WI38 (cell line): ENCODE data around the gene BCL11A.

Source experiments
- H3K4me3 ChIP-seq: 2 replicates; pipeline ENCODE4 v1.5.1; 2011; ENCODE audit warnings: low read depth, mild to moderate bottlenecking, control low read depth, low read length
- CTCF ChIP-seq: IDR thresholded peaks from 2 replicates; pipeline ENCODE4 v1.5.1; 2012; ENCODE audit warnings: low read depth, mild to moderate bottlenecking, control low read depth, low read length

BCL11A gene

GRCh38 chr2:60437080-60437696 lies 116.3 kb downstream of the BCL11A start:
- TF ChIP-seq CTCF: no peak
- H3K4me3 ChIP-seq: no peak overlapping the region

GRCh38 chr2:60433018-60433596 lies 120.3 kb downstream of the BCL11A start:
- no peak for TF ChIP-seq CTCF
- no peak overlapping the region for H3K4me3 ChIP-seq

GRCh38 chr2:60432035-60432601 lies 121.3 kb downstream of the BCL11A start:
- TF ChIP-seq CTCF: no peak
- no peak overlapping the region for H3K4me3 ChIP-seq

GRCh38 chr2:60429681-60430080 lies 123.8 kb downstream of the BCL11A start:
- no peak for TF ChIP-seq CTCF
- H3K4me3 ChIP-seq: no peak overlapping the region

GRCh38 chr2:60426880-60427279 lies 126.6 kb downstream of the BCL11A start:
- no peak for TF ChIP-seq CTCF
- no peak overlapping the region for H3K4me3 ChIP-seq

- H3K4me3 ChIP-seq: no peak overlapping the region
- TF ChIP-seq CTCF: no peak
Measured at GRCh38 chr2:60426341-60426740, 127.1 kb downstream of the BCL11A start.

- H3K4me3 ChIP-seq: no peak overlapping the region
- no peak for TF ChIP-seq CTCF
Measured at GRCh38 chr2:60424233-60424632, 129.2 kb downstream of the BCL11A start.
